ENCODE results near the gene ARAP3.

DNA sequence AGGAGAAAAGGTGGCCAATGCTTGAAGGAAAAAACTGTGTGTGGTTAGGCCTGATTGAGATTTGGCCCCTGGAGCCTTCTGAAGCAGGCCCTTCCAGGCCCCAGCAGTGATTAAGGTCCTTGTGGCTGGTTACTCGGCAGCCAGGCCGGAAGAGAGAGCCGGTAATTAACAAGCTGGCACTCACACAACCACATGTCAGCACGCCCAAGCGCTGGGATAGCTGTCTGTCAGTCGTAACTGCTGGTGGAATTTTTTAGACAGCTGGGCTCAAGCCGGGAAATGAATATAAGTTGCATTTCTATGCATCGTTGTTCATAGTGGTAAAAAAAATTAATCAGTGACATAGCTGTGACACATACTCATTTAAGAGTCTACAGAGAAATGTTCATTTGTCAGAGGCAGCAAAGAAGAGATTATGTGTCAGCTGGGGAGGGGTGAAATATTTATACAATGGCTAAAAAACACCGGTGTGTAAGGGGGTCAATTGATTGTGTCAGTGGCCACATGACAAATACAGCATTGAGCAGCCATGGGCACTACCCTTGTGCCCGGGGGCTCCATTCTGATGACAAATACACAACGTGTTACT lies 13.7 kb upstream of the ARAP3 start:
- TF ChIP-seq GATA2 (IDR thresholded peaks at IDR 0.05; ENCODE audit: low read depth, low read length) (no peak), GATA3 (IDR thresholded peaks at IDR 0.05; ENCODE audit: low read depth, low read length) (no peak)

Data from SH-SY5Y (cell line).